ENCODE measurements around the gene LCE3E.

- TF ChIP-seq CTCF (conservative IDR thresholded peaks at IDR 0.05; ENCODE audit: low read length): no peak
- no peak for TF ChIP-seq EZH2phosphoT487 (IDR thresholded peaks at IDR 0.05; ENCODE audit: borderline replicate concordance)
Measured at GRCh38 chr1:152580433-152580832, 13.9 kb upstream of the LCE3E start, which contains the start of gene LCE3D.
